HepG2 (cell line): ENCODE data around the gene SPRED2. TPM values are rescaled to one million over a fixed set of nuclear protein-coding genes. Genes with fewer than 3 reads are reported as not detected.

Experiments used
- FOXK2 ChIP-seq: fragments of 450-650 bp; IDR thresholded peaks from 2 replicates; pipeline ENCODE4 v1.6.1; 2016
- HDAC2 ChIP-seq: sonication (generic); formaldehyde crosslinking; IDR thresholded peaks from 2 replicates; pipeline ENCODE4 v1.4.0; 2020; ENCODE audit warnings: missing genetic modification reagents
- MED1 ChIP-seq: sonication (generic); formaldehyde crosslinking; IDR thresholded peaks from 2 replicates; pipeline ENCODE4 v1.4.0; 2020; ENCODE audit warnings: missing genetic modification reagents
- MEIS2 ChIP-seq: sonication (generic); formaldehyde crosslinking; IDR thresholded peaks from 2 replicates; pipeline ENCODE4 v1.9.0; 2021; ENCODE audit warnings: mild to moderate bottlenecking, missing genetic modification reagents
- MXI1 ChIP-seq: IDR thresholded peaks from 3 replicates; pipeline ENCODE4 v1.6.1; 2012; ENCODE audit warnings: low read depth, low read length, inconsistent platforms, borderline replicate concordance
- PAXIP1 ChIP-seq: sonication (generic); formaldehyde crosslinking; conservative IDR thresholded peaks from 2 replicates; pipeline ENCODE4 v1.4.0; 2020; ENCODE audit warnings: mild to moderate bottlenecking, missing genetic modification reagents, moderate library complexity
- RBFOX2 ChIP-seq: fragments of 200-400 bp; formaldehyde crosslinking; IDR thresholded peaks from 2 replicates; pipeline ENCODE4 v1.6.1; 2017; ENCODE audit warnings: low read depth, mild to moderate bottlenecking, low read length
- RERE ChIP-seq: IDR thresholded peaks from 2 replicates; pipeline ENCODE4 v1.6.1; 2016; ENCODE audit warnings: low read depth, missing genetic modification reagents, missing compliant biosample characterization
- ZBTB49 ChIP-seq: sonication (generic); formaldehyde crosslinking; IDR thresholded peaks from 2 replicates; pipeline ENCODE4 v1.4.0; 2020; ENCODE audit warnings: missing genetic modification reagents, borderline replicate concordance
- ZNF224 ChIP-seq: sonication (generic); formaldehyde crosslinking; IDR thresholded peaks from 2 replicates; pipeline ENCODE4 v1.5.0; 2020; ENCODE audit warnings: mild to moderate bottlenecking, missing genetic modification reagents
- ZNF446 ChIP-seq: sonication (generic); formaldehyde crosslinking; IDR thresholded peaks from 2 replicates; pipeline ENCODE4 v1.5.0; 2020; ENCODE audit warnings: mild to moderate bottlenecking, missing genetic modification reagents
- ZNF550 ChIP-seq: sonication (generic); formaldehyde crosslinking; IDR thresholded peaks from 2 replicates; pipeline ENCODE4 v1.4.0; 2020; ENCODE audit warnings: mild to moderate bottlenecking, missing genetic modification reagents, borderline replicate concordance
- ZNF614 ChIP-seq: IDR thresholded peaks from 2 replicates; pipeline ENCODE4 v1.6.1; 2018; ENCODE audit warnings: missing biosample characterization, missing genetic modification reagents, inconsistent platforms, borderline replicate concordance
- ZNF770 ChIP-seq: sonication (generic); formaldehyde crosslinking; IDR thresholded peaks from 2 replicates; pipeline ENCODE4 v1.5.0; 2020; ENCODE audit warnings: mild to moderate bottlenecking, missing genetic modification reagents
- polyA plus RNA-seq, 8 experiments: library from polyadenylated mRNA; depleted of rRNA in 3 of 8; stranded (reverse) in 7 of 8; unstranded in 1 of 8; fragments of >200 nt; fragmentation: Illumina TruSeq in 4 of 8; extraction: Trizol in 4 of 8; gene quantifications; 2 replicates each; pipeline versions ENCODE4 v1.2.1 to v1.2.3, GENCODE V29; 2011 to 2016; ENCODE audit warnings: low read depth in 4 of 8, missing spikeins in 1 of 8, mixed read lengths in 1 of 8; ENCODE audit not compliant: insufficient read depth in 1 of 8
- total RNA-seq, 5 experiments: library from RNA; depleted of rRNA; stranded (reverse); fragments of >200 nt; fragmentation: Illumina TruSeq; extraction: Trizol; gene quantifications; 2 replicates each; pipeline ENCODE4 v1.2.3, GENCODE V29; 2016; ENCODE audit warnings: low read depth in 1 of 5

Gene SPRED2
- total and polyA plus RNA-seq, 2 of the 13 experiments (the other 11 are each of a cell fraction or from before 2014, with no cell fraction given) = 13.0 to 37.0 TPM

- TF ChIP-seq ZNF770 (CRISPR knock-in tag) (no peak; the same call in none of the 2 replicates), ZNF446 (CRISPR knock-in tag) (no peak), MEIS2 (CRISPR knock-in tag) (peak; percentile 70; the same call in 1 of the 2 replicates), MXI1 (no peak; the same call in 2 of the 3 replicates), ZNF614 (CRISPR knock-in tag) (peak; percentile 47; the same call in 1 of the 2 replicates), RBFOX2 (peak; percentile 79), ZNF224 (CRISPR knock-in tag) (0 out of 2 replicates have a peak, but pooled peaks have one; percentile 54), FOXK2 (no peak), RERE (CRISPR knock-in tag) (no peak), MED1 (CRISPR knock-in tag) (peak; percentile 73), PAXIP1 (peak; percentile 63; the same call in 1 of the 2 replicates), HDAC2 (peak; percentile 21), ZNF550 (CRISPR knock-in tag) (no peak), ZBTB49 (CRISPR knock-in tag) (no peak)
Measured at GRCh38 chr2:65435625-65436168, 3.3 kb upstream of the SPRED2 start (continued).
